K562 (cell line): ENCODE results near the gene TMEM205. TPM values are rescaled to one million over a fixed set of nuclear protein-coding genes. Genes with fewer than 3 reads are reported as not detected.
A peak's percentile ranks its signal among the peaks of the same experiment; 100 is the strongest.

ENCODE experiments used
- FOS ChIP-seq: IDR thresholded peaks from 3 replicates; pipeline ENCODE4 v1.6.1; 2011; ENCODE audit not compliant: insufficient read length; ENCODE audit errors: extremely low read depth
- FOXA3 ChIP-seq, 2 experiments: fragments of 450-650 bp in 1 of 2; sonication (generic) in 1 of 2; formaldehyde crosslinking; IDR thresholded peaks in 1 of 2; conservative IDR thresholded peaks in 1 of 2; 2 replicates each; pipeline versions ENCODE4 v1.4.0 to v1.8.0; 2020 to 2022; ENCODE audit warnings: mild to moderate bottlenecking in 2 of 2, missing genetic modification reagents in 1 of 2
- NRF1 ChIP-seq, 2 experiments: fragments of 450-650 bp; IDR thresholded peaks in 1 of 2; conservative IDR thresholded peaks in 1 of 2; 2 replicates each; pipeline ENCODE4 v1.6.1; 2014; ENCODE audit warnings: mild to moderate bottlenecking in 2 of 2
- PHF20 ChIP-seq: fragments of 450-650 bp; IDR thresholded peaks from 2 replicates; pipeline ENCODE4 v1.6.1; 2018; ENCODE audit not compliant: partially characterized antibody
- POLR2A ChIP-seq: fragments of 450-650 bp; conservative IDR thresholded peaks from 2 replicates; pipeline ENCODE4 v1.6.1; 2016
- PRPF4 ChIP-seq: fragments of 200-400 bp; formaldehyde crosslinking; IDR thresholded peaks from one replicate; pipeline ENCODE4 v1.6.1; 2017; ENCODE audit warnings: low read length, low read depth, mild to moderate bottlenecking; ENCODE audit not compliant: insufficient read depth, poor library complexity, severe bottlenecking
- RAD51 ChIP-seq: fragments of 450-650 bp; IDR thresholded peaks from 2 replicates; pipeline ENCODE4 v1.7.1; 2016; ENCODE audit warnings: low read depth, mild to moderate bottlenecking, borderline replicate concordance
- RBM15 ChIP-seq: fragments of 200-400 bp; formaldehyde crosslinking; IDR thresholded peaks from 2 replicates; pipeline ENCODE4 v1.6.1; 2018; ENCODE audit warnings: mild to moderate bottlenecking, low read length, moderate library complexity; ENCODE audit not compliant: insufficient read depth
- SMARCA5 ChIP-seq: fragments of 450-650 bp; IDR thresholded peaks from 2 replicates; pipeline ENCODE4 v1.6.1; 2016
- SNRNP70 ChIP-seq: fragments of 200-400 bp; formaldehyde crosslinking; optimal IDR thresholded peaks from 2 replicates; pipeline ENCODE3; 2017; ENCODE audit warnings: low read depth, low read length
- ZNF239 ChIP-seq: fragments of 250-450 bp; sonication (Bioruptor Pico); IDR thresholded peaks from 2 replicates; pipeline ENCODE4 v1.4.0; 2020; ENCODE audit warnings: mild to moderate bottlenecking
- ZNF311 ChIP-seq: fragments of 250-450 bp; sonication (Bioruptor Pico); IDR thresholded peaks from 2 replicates; pipeline ENCODE4 v1.4.0; 2020; ENCODE audit warnings: mild to moderate bottlenecking, moderate library complexity
- ZNF589 ChIP-seq: fragments of 200-800 bp; sonication (Bioruptor generic); IDR thresholded peaks from 2 replicates; pipeline ENCODE4 v1.6.1; 2016; ENCODE audit warnings: low read depth, missing genetic modification characterization, missing compliant biosample characterization
- ZNF766 ChIP-seq: fragments of 200-800 bp; sonication (Bioruptor generic); conservative IDR thresholded peaks from 2 replicates; pipeline ENCODE4 v1.6.1; 2016; ENCODE audit warnings: missing genetic modification characterization, missing compliant biosample characterization
- polyA plus RNA-seq, 8 experiments: library from polyadenylated mRNA; depleted of rRNA in 4 of 8; stranded (reverse) in 5 of 8; unstranded in 3 of 8; fragments of >200 nt; fragmentation: Nextera tagmentation in 2 of 8; fragmentation: Illumina TruSeq in 1 of 8; extraction: Ambion mirVana in 2 of 8; extraction: Trizol in 1 of 8; gene quantifications; 2 replicates each; pipeline versions ENCODE4 v1.2.1 to v1.2.3, GENCODE V29; 2011 to 2014; ENCODE audit warnings: inconsistent platforms in 1 of 8, missing spikeins in 1 of 8
- total RNA-seq, 7 experiments: library from RNA; depleted of rRNA in 6 of 7; stranded (reverse); fragments of >200 nt in 6 of 7; fragmentation: Illumina TruSeq in 2 of 7; extraction: Trizol in 2 of 7; gene quantifications; 2 replicates each; pipeline versions ENCODE4 v1.2.1 to v1.2.3, GENCODE V29; 2011 to 2021; ENCODE audit warnings: low replicate concordance in 1 of 7
- TF ChIP-seq, protein P1 (sequence below): fragments of 200-800 bp; sonication (Bioruptor generic); IDR thresholded peaks from 2 replicates; pipeline ENCODE4 v1.6.1; 2017; ENCODE audit warnings: missing genetic modification characterization, missing compliant biosample characterization
- TF ChIP-seq, protein P2 (sequence below): fragments of 450-650 bp; IDR thresholded peaks from 2 replicates; pipeline ENCODE4 v1.6.1; 2016; ENCODE audit warnings: low read depth
- TF ChIP-seq, protein P3 (sequence below): fragments of 450-650 bp; IDR thresholded peaks from one replicate; pipeline ENCODE4 v1.6.1; 2018; ENCODE audit warnings: mild to moderate bottlenecking, moderate library complexity; ENCODE audit not compliant: partially characterized antibody

TMEM205 gene
- total and polyA plus RNA-seq, 9 of the 15 experiments (the other 6 are each of a cell fraction or from before 2014, with no cell fraction given) = 21.3 to 81.5 (median 44.1) TPM

DNA sequence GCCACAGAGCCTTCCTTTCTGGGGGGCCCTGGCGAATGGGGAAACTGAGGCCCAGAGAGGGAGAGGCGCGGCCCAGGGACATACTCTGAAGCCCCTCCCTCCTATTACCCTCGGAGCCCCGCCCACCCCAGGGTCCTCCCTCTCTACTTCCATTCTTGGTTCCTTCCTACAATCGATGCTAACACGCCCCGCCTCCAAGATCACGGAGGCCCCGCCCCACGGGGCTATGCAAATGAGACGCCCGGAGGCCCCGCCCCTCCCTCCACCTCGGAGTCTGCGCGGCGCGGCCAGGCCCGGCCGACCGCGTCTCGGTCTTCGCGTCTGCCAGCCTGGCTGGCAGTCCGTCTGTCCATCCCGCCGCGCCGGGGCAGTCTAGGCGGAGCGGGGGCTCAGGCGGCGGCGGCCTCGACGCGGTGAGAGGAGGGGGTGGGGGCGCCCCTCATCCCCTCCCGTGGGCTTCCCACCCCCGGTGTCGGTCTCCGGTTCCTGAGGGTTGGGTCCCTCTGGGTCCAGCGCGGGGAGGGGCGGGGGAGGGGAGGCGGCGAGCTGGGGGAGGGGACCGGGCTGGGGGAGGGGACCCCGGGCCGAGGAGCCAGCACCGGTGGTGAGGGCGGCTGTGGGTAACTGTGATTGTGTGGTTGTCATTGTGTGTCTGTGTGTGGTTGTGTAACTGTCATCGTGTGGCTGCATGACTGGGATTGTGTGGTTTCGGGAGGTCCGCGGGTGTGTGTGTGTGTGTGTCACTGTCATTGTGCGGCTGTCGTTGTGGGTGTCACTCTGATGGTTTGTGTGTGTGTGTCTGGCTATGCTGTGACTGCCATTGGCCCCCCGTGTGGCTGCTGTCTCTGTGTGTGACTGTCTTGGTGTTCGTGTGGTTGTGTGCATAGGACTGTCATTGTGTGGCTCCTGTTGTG lies 9.3 kb upstream of the TMEM205 start, which contains the start of gene PLPPR2 (continued):
- TF ChIP-seq PRPF4 (no peak), ZNF766 (CRISPR knock-in tag) (no peak), ZNF311 (CRISPR knock-in tag) (no peak), RBM15 (no peak), FOXA3 (CRISPR knock-in tag; conservative IDR thresholded peaks at IDR 0.05 in 1 of 2, IDR thresholded peaks at IDR 0.05 in 1 of 2) (0 out of 4 replicates have a peak, but pooled peaks of 1 of the 2 experiments have one; percentile 10), ZNF239 (CRISPR knock-in tag) (no peak), ZNF589 (no peak), FOS (no peak), POLR2A (peak; percentile 47; the same call in 1 of the 2 replicates), SMARCA5 (peak; percentile 78), PHF20 (peak; percentile 70), NRF1 (conservative IDR thresholded peaks at IDR 0.05 in 1 of 2, IDR thresholded peaks at IDR 0.05 in 1 of 2) (peak; percentile 92 to 93), RAD51 (no peak), SNRNP70 (no peak)
- TF ChIP-seq, protein P1, sequence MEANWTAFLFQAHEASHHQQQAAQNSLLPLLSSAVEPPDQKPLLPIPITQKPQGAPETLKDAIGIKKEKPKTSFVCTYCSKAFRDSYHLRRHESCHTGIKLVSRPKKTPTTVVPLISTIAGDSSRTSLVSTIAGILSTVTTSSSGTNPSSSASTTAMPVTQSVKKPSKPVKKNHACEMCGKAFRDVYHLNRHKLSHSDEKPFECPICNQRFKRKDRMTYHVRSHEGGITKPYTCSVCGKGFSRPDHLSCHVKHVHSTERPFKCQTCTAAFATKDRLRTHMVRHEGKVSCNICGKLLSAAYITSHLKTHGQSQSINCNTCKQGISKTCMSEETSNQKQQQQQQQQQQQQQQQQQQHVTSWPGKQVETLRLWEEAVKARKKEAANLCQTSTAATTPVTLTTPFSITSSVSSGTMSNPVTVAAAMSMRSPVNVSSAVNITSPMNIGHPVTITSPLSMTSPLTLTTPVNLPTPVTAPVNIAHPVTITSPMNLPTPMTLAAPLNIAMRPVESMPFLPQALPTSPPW (CRISPR knock-in tag) = peak; percentile 78
- TF ChIP-seq, protein P2, sequence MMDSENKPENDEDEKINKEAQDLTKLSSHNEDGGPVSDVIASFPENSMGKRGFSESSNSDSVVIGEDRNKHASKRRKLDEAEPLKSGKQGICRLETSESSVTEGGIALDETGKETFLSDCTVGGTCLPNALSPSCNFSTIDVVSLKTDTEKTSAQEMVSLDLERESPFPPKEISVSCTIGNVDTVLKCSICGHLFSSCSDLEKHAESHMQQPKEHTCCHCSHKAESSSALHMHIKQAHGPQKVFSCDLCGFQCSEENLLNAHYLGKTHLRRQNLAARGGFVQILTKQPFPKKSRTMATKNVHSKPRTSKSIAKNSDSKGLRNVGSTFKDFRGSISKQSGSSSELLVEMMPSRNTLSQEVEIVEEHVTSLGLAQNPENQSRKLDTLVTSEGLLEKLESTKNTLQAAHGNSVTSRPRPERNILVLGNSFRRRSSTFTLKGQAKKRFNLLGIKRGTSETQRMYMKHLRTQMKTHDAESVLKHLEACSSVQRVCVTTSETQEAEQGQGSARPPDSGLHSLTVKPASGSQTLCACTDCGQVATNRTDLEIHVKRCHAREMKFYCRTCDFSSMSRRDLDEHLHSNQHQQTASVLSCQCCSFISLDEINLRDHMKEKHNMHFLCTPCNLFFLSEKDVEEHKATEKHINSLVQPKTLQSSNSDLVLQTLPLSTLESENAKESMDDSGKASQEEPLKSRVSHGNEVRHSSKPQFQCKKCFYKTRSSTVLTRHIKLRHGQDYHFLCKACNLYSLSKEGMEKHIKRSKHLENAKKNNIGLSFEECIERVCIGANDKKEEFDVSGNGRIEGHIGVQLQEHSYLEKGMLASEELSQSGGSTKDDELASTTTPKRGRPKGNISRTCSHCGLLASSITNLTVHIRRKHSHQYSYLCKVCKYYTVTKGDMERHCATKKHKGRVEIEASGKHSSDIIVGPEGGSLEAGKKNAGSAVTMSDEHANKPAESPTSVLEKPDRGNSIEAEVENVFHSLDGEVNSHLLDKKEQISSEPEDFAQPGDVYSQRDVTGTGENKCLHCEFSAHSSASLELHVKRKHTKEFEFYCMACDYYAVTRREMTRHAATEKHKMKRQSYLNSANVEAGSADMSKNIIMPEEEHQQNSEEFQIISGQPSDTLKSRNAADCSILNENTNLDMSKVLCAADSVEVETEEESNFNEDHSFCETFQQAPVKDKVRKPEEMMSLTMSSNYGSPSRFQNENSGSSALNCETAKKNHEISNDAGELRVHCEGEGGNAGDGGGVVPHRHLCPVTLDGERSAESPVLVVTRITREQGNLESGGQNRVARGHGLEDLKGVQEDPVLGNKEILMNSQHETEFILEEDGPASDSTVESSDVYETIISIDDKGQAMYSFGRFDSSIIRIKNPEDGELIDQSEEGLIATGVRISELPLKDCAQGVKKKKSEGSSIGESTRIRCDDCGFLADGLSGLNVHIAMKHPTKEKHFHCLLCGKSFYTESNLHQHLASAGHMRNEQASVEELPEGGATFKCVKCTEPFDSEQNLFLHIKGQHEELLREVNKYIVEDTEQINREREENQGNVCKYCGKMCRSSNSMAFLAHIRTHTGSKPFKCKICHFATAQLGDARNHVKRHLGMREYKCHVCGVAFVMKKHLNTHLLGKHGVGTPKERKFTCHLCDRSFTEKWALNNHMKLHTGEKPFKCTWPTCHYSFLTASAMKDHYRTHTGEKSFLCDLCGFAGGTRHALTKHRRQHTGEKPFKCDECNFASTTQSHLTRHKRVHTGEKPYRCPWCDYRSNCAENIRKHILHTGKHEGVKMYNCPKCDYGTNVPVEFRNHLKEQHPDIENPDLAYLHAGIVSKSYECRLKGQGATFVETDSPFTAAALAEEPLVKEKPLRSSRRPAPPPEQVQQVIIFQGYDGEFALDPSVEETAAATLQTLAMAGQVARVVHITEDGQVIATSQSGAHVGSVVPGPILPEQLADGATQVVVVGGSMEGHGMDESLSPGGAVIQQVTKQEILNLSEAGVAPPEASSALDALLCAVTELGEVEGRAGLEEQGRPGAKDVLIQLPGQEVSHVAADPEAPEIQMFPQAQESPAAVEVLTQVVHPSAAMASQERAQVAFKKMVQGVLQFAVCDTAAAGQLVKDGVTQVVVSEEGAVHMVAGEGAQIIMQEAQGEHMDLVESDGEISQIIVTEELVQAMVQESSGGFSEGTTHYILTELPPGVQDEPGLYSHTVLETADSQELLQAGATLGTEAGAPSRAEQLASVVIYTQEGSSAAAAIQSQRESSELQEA = peak; percentile 45; the same call in 1 of the 2 replicates
- TF ChIP-seq, protein P3, sequence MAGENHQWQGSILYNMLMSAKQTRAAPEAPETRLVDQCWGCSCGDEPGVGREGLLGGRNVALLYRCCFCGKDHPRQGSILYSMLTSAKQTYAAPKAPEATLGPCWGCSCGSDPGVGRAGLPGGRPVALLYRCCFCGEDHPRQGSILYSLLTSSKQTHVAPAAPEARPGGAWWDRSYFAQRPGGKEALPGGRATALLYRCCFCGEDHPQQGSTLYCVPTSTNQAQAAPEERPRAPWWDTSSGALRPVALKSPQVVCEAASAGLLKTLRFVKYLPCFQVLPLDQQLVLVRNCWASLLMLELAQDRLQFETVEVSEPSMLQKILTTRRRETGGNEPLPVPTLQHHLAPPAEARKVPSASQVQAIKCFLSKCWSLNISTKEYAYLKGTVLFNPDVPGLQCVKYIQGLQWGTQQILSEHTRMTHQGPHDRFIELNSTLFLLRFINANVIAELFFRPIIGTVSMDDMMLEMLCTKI = no peak
